Neural cell (in vitro differentiated cells): ENCODE measurements around the gene NAA38.

Experiments
- CTCF ChIP-seq: fragments of 450-650 bp; IDR thresholded peaks from 2 replicates; pipeline ENCODE4 v1.5.1; 2014; ENCODE audit warnings: antibody characterized with exemption, mild to moderate bottlenecking, moderate library complexity; ENCODE audit not compliant: poor library complexity, severe bottlenecking
- EP300 ChIP-seq: fragments of 450-650 bp; conservative IDR thresholded peaks from 2 replicates; pipeline ENCODE4 v1.6.1; 2014; ENCODE audit warnings: antibody characterized with exemption, mild to moderate bottlenecking, moderate library complexity; ENCODE audit not compliant: poor library complexity, severe bottlenecking
- EZH2 ChIP-seq: fragments of 200-600, 300-800 bp; shearing (Covaris generic), sonication (generic); IDR thresholded peaks from 2 replicates; pipeline ENCODE4 v1.6.1; 2014; ENCODE audit warnings: antibody characterized with exemption, low read length, borderline replicate concordance, mild to moderate bottlenecking; ENCODE audit not compliant: insufficient read depth, poor library complexity, severe bottlenecking
- POLR2AphosphoS5 ChIP-seq: IDR thresholded peaks from 2 replicates; pipeline ENCODE4 v1.6.1; 2012
- REST ChIP-seq: IDR thresholded peaks from 2 replicates; pipeline ENCODE4 v1.6.1; 2012; ENCODE audit warnings: borderline replicate concordance
- TAF1 ChIP-seq: IDR thresholded peaks from 2 replicates; pipeline ENCODE4 v1.6.1; 2012; ENCODE audit warnings: low read depth

GRCh38 chr17:7830616-7831015, 26.7 kb downstream of the NAA38 start:
- TF ChIP-seq CTCF (no peak), TAF1 (no peak), EZH2 (no peak), POLR2AphosphoS5 (no peak), EP300 (no peak), REST (no peak)
